NT2/D1 (cell line): ENCODE measurements around the gene AADACL3.

Source experiments
- DNase-seq: peaks from one replicate; pipeline ENCODE4 v3.0.0-alpha.2; 2011; ENCODE audit warnings: low read depth, low spot score
- H3K27me3 ChIP-seq: 2 replicates; pipeline ENCODE4 v1.6.0; 2011; ENCODE audit warnings: mild to moderate bottlenecking; ENCODE audit not compliant: insufficient read length, insufficient read depth
- H3K36me3 ChIP-seq: 2 replicates; pipeline ENCODE4 v1.6.1; 2011; ENCODE audit warnings: mild to moderate bottlenecking, low read length, mixed read lengths; ENCODE audit not compliant: insufficient read depth, insufficient read length
- H3K4me1 ChIP-seq: 2 replicates; pipeline ENCODE4 v1.5.1; 2011; ENCODE audit not compliant: insufficient read depth, insufficient read length
- H3K4me3 ChIP-seq: 2 replicates; pipeline ENCODE4 v1.5.1; 2011; ENCODE audit warnings: low read depth; ENCODE audit not compliant: insufficient read length
- H3K9ac ChIP-seq: 2 replicates; pipeline ENCODE4 v1.6.0; 2011; ENCODE audit warnings: low read depth; ENCODE audit not compliant: insufficient read length
- H3K9me3 ChIP-seq: 2 replicates; pipeline ENCODE4 v1.5.1; 2011; ENCODE audit warnings: mild to moderate bottlenecking, low read length; ENCODE audit not compliant: insufficient read depth
- SUZ12 ChIP-seq: IDR thresholded peaks from 2 replicates; pipeline ENCODE4 v1.6.1; 2011; ENCODE audit not compliant: insufficient read length, insufficient read depth; ENCODE audit errors: extremely low read depth
- YY1 ChIP-seq: IDR thresholded peaks from 2 replicates; pipeline ENCODE4 v1.6.1; 2011; ENCODE audit not compliant: insufficient read length, insufficient read depth
- ZNF274 ChIP-seq: IDR thresholded peaks from 2 replicates; pipeline ENCODE4 v1.6.1; 2011; ENCODE audit warnings: mild to moderate bottlenecking, low read depth, low read length

Gene AADACL3

GRCh38 chr1:12776801-12777557 is 61.1 kb downstream of the AADACL3 start:
- no peaks in the 10 kb centered on the region for H3K36me3 ChIP-seq
- no peak overlapping the region for H3K9ac ChIP-seq
- no peaks in the 10 kb centered on the region for H3K27me3 ChIP-seq
- TF ChIP-seq YY1 (no peak), SUZ12 (no peak), ZNF274 (no peak)
- H3K4me3 ChIP-seq = no peak overlapping the region
- no peaks in the 10 kb centered on the region for H3K9me3 ChIP-seq
- DNase-seq = no peak
- H3K4me1 ChIP-seq = no peaks in the 10 kb centered on the region
